K562 (cell line): ENCODE data around the gene PIGM. TPM values are rescaled to one million over a fixed set of nuclear protein-coding genes. Genes with fewer than 3 reads are reported as not detected.

Experiments
- ATF6 ChIP-seq: sonication (generic); formaldehyde crosslinking; IDR thresholded peaks from 2 replicates; pipeline ENCODE4 v1.4.0; 2020; ENCODE audit warnings: mild to moderate bottlenecking, missing genetic modification reagents
- C11orf30 ChIP-seq: fragments of 450-650 bp; IDR thresholded peaks from 2 replicates; pipeline ENCODE4 v1.6.1; 2016; ENCODE audit warnings: low read depth, mild to moderate bottlenecking
- HLTF ChIP-seq: fragments of 450-650 bp; IDR thresholded peaks from 2 replicates; pipeline ENCODE4 v1.6.1; 2016
- HNRNPL ChIP-seq: fragments of 200-400 bp; formaldehyde crosslinking; IDR thresholded peaks from 2 replicates; pipeline ENCODE4 v1.6.1; 2017; ENCODE audit warnings: low read depth, mild to moderate bottlenecking, low read length
- MTA3 ChIP-seq: fragments of 450-650 bp; formaldehyde crosslinking; IDR thresholded peaks from 2 replicates; pipeline ENCODE4 v1.6.1; 2017; ENCODE audit warnings: mild to moderate bottlenecking, borderline replicate concordance
- MYNN ChIP-seq, 2 experiments: sonication (generic); formaldehyde crosslinking in 1 of 2; IDR thresholded peaks; 2 replicates each; pipeline versions ENCODE4 v1.5.0 to v1.6.1; 2016 to 2020; ENCODE audit warnings: antibody characterized with exemption in 1 of 2, missing genetic modification reagents in 1 of 2
- SMAD4 ChIP-seq: fragments of 250-450 bp; sonication (Bioruptor Pico); conservative IDR thresholded peaks from 2 replicates; pipeline ENCODE4 v1.8.0; 2021; ENCODE audit warnings: inconsistent platforms, mild to moderate bottlenecking, moderate library complexity
- ZBTB34 ChIP-seq: fragments of 250-450 bp; sonication (Bioruptor Pico); IDR thresholded peaks from 2 replicates; pipeline ENCODE4 v1.8.0; 2021; ENCODE audit warnings: mild to moderate bottlenecking, moderate library complexity
- ZKSCAN8 ChIP-seq: fragments of 200-800 bp; sonication (Bioruptor generic); IDR thresholded peaks from 2 replicates; pipeline ENCODE4 v1.6.1; 2016; ENCODE audit warnings: missing genetic modification characterization, missing compliant biosample characterization
- ZNF592 ChIP-seq: fragments of 450-650 bp; IDR thresholded peaks from 2 replicates; pipeline ENCODE4 v1.6.1; 2017; ENCODE audit warnings: antibody characterized with exemption, mild to moderate bottlenecking
- ZNF695 ChIP-seq: fragments of 450-650 bp; formaldehyde crosslinking; IDR thresholded peaks from 2 replicates; pipeline ENCODE4 v1.4.0; 2020; ENCODE audit warnings: mild to moderate bottlenecking, moderate library complexity
- polyA plus RNA-seq, 8 experiments: library from polyadenylated mRNA; depleted of rRNA in 4 of 8; stranded (reverse) in 5 of 8; unstranded in 3 of 8; fragments of >200 nt; fragmentation: Nextera tagmentation in 2 of 8; fragmentation: Illumina TruSeq in 1 of 8; extraction: Ambion mirVana in 2 of 8; extraction: Trizol in 1 of 8; gene quantifications; 2 replicates each; pipeline versions ENCODE4 v1.2.1 to v1.2.3, GENCODE V29; 2011 to 2014; ENCODE audit warnings: inconsistent platforms in 1 of 8, missing spikeins in 1 of 8
- total RNA-seq, 7 experiments: library from RNA; depleted of rRNA in 6 of 7; stranded (reverse); fragments of >200 nt in 6 of 7; fragmentation: Illumina TruSeq in 2 of 7; extraction: Trizol in 2 of 7; gene quantifications; 2 replicates each; pipeline versions ENCODE4 v1.2.1 to v1.2.3, GENCODE V29; 2011 to 2021; ENCODE audit warnings: low replicate concordance in 1 of 7
- TF ChIP-seq, protein P1 (sequence below), 2 experiments: fragments of 450-650 bp in 1 of 2; IDR thresholded peaks; 2 replicates each; pipeline ENCODE4 v1.6.1; 2011 to 2017; ENCODE audit warnings: low read depth in 2 of 2, antibody characterized with exemption in 1 of 2, borderline replicate concordance in 1 of 2, low read length in 1 of 2, mild to moderate bottlenecking in 1 of 2, mixed read lengths in 1 of 2; ENCODE audit not compliant: control insufficient read depth in 1 of 2
- TF ChIP-seq, protein P2 (sequence below): fragments of 200-400 bp; formaldehyde crosslinking; IDR thresholded peaks from 2 replicates; pipeline ENCODE4 v1.6.1; 2017; ENCODE audit warnings: mild to moderate bottlenecking, low read depth, low read length, moderate library complexity

PIGM gene
- total and polyA plus RNA-seq, 9 of the 15 experiments (the other 6 are each of a cell fraction or from before 2014, with no cell fraction given) = 2.6 to 6.7 (median 4.3) TPM

- TF ChIP-seq, protein P1, sequence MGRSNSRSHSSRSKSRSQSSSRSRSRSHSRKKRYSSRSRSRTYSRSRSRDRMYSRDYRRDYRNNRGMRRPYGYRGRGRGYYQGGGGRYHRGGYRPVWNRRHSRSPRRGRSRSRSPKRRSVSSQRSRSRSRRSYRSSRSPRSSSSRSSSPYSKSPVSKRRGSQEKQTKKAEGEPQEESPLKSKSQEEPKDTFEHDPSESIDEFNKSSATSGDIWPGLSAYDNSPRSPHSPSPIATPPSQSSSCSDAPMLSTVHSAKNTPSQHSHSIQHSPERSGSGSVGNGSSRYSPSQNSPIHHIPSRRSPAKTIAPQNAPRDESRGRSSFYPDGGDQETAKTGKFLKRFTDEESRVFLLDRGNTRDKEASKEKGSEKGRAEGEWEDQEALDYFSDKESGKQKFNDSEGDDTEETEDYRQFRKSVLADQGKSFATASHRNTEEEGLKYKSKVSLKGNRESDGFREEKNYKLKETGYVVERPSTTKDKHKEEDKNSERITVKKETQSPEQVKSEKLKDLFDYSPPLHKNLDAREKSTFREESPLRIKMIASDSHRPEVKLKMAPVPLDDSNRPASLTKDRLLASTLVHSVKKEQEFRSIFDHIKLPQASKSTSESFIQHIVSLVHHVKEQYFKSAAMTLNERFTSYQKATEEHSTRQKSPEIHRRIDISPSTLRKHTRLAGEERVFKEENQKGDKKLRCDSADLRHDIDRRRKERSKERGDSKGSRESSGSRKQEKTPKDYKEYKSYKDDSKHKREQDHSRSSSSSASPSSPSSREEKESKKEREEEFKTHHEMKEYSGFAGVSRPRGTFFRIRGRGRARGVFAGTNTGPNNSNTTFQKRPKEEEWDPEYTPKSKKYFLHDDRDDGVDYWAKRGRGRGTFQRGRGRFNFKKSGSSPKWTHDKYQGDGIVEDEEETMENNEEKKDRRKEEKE (IDR thresholded peaks at IDR 0.05; ENCODE audit: borderline replicate concordance in 1 of 2, control insufficient read depth in 1 of 2, low read depth in 2 of 2, low read length in 1 of 2) = no peak
- TF ChIP-seq HNRNPL (no peak), ZBTB34 (CRISPR knock-in tag) (no peak), C11orf30 (peak; percentile 35), ZKSCAN8 (CRISPR knock-in tag) (no peak), MYNN (IDR thresholded peaks at IDR 0.05) (no peak), MYNN (CRISPR knock-in tag; IDR thresholded peaks at IDR 0.05) (no peak), SMAD4 (CRISPR knock-in tag) (no peak), ZNF592 (no peak), ATF6 (CRISPR knock-in tag) (no peak), HLTF (no peak), ZNF695 (CRISPR knock-in tag) (no peak), MTA3 (peak; percentile 63; the same call in 1 of the 2 replicates)
- TF ChIP-seq, protein P2, sequence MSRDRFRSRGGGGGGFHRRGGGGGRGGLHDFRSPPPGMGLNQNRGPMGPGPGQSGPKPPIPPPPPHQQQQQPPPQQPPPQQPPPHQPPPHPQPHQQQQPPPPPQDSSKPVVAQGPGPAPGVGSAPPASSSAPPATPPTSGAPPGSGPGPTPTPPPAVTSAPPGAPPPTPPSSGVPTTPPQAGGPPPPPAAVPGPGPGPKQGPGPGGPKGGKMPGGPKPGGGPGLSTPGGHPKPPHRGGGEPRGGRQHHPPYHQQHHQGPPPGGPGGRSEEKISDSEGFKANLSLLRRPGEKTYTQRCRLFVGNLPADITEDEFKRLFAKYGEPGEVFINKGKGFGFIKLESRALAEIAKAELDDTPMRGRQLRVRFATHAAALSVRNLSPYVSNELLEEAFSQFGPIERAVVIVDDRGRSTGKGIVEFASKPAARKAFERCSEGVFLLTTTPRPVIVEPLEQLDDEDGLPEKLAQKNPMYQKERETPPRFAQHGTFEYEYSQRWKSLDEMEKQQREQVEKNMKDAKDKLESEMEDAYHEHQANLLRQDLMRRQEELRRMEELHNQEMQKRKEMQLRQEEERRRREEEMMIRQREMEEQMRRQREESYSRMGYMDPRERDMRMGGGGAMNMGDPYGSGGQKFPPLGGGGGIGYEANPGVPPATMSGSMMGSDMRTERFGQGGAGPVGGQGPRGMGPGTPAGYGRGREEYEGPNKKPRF = no peak
Measured at GRCh38 chr1:160031365-160032164, at the start of gene PIGM (continued).
